ENCODE results near the gene PDGFRA. TPM values are rescaled to one million over a fixed set of nuclear protein-coding genes. Genes with fewer than 3 reads are reported as not detected.

PDGFRA gene
- total and polyA plus RNA-seq, 10 of the 15 experiments (the other 5 are each of a cell fraction or from before 2014, with no cell fraction given) = 0.01 to 0.28 (median 0.06) TPM; not detected in 5

- no peak for TF ChIP-seq BCLAF1 (IDR thresholded peaks at IDR 0.05)
- no peak for TF ChIP-seq SUZ12 (IDR thresholded peaks at IDR 0.05; ENCODE audit: unreplicated experiment)
- TF ChIP-seq IKZF1 (conservative IDR thresholded peaks at IDR 0.05) = peak; percentile 66
- TF ChIP-seq ZNF592 (IDR thresholded peaks at IDR 0.05) = no peak
- no peak for TF ChIP-seq LARP7 (IDR thresholded peaks at IDR 0.05)
- TF ChIP-seq PAX5 (IDR thresholded peaks at IDR 0.05; ENCODE audit: borderline replicate concordance, low read depth, low read length) = 0 out of 2 replicates have a peak, but pooled peaks have one; percentile 51
- TF ChIP-seq RAD21 (IDR thresholded peaks at IDR 0.05; ENCODE audit: insufficient read depth, low read depth, low read length) = no peak
- TF ChIP-seq BHLHE40 (IDR thresholded peaks at IDR 0.05; ENCODE audit: borderline replicate concordance in 1 of 2, low read depth in 2 of 2, low read length in 1 of 2) = no peak
- 0 out of 2 replicates have a peak, but pooled peaks have one; percentile 57 for TF ChIP-seq RCOR1 (conservative IDR thresholded peaks at IDR 0.05; ENCODE audit: low read depth, low read length)
- no peak for TF ChIP-seq SUPT20H (IDR thresholded peaks at IDR 0.05; ENCODE audit: borderline replicate concordance, control insufficient read depth, low read depth, low read length)
- TF ChIP-seq ZZZ3 (IDR thresholded peaks at IDR 0.05; ENCODE audit: control insufficient read depth, insufficient read length, low read depth) = no peak
- no peak for TF ChIP-seq E2F8 (IDR thresholded peaks at IDR 0.05; ENCODE audit: low read depth, partially characterized antibody)
- peak; percentile 85 for TF ChIP-seq RELB (IDR thresholded peaks at IDR 0.05; ENCODE audit: low read depth)
- no peak for TF ChIP-seq PML (IDR thresholded peaks at IDR 0.05; ENCODE audit: low read length)
- no peak for TF ChIP-seq STAT1 (conservative IDR thresholded peaks at IDR 0.05)
- TF ChIP-seq GABPA (IDR thresholded peaks at IDR 0.05; ENCODE audit: low read depth) = no peak
Measured at GRCh38 chr4:54315561-54316538, 86.8 kb downstream of the PDGFRA start (continued).
